ENCODE measurements around the gene TEF. TPM values are rescaled to one million over a fixed set of nuclear protein-coding genes. Genes with fewer than 3 reads are reported as not detected.
A peak's percentile ranks its signal among the peaks of the same experiment; 100 is the strongest.

The TEF gene
- total RNA-seq, 4 donors from 2014 or later, result 8.5 to 73.7 (median 15.1) TPM

DNA sequence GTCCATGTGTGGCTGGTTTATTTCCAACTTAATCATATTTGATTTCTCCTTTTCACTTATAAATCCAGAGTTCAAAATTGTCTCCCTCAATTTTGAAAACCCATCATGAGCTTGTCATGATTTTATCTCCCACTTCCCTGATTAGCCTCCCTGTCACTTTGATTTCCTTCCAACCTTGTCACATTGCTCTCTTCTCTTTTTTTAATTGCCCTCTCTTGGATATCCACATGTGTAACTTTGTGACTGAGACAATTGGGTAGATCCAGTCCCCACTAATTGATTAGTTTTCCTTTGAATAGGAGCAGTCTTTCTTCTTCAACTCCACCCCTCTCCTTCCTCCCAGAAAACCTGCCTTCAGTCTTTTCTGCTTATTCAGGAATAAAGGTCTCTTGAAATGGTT lies 2.4 kb downstream of the TEF start:
- Histone ChIP-seq H3K27me3 (no peaks in the 10 kb centered on the region), H3K4me3 (no peak overlapping the region), H3K36me3 (no peaks in the 10 kb centered on the region), H3K9me3 (no peaks in the 10 kb centered on the region), H3K27ac (peak overlapping the region; percentile 97 to 100), H3K4me1 (peaks cover 0 to 8% of the 10 kb centered on the region in 2 donors)
- intact Hi-C loops (cut with DNase I; ENCODE audit: low total_unique reads), result no loop called here
- no peak for DNase-seq
- TF ChIP-seq POLR2A (IDR thresholded peaks at IDR 0.05) (no peak), CTCF (IDR thresholded peaks at IDR 0.05) (no peak)

DNA sequence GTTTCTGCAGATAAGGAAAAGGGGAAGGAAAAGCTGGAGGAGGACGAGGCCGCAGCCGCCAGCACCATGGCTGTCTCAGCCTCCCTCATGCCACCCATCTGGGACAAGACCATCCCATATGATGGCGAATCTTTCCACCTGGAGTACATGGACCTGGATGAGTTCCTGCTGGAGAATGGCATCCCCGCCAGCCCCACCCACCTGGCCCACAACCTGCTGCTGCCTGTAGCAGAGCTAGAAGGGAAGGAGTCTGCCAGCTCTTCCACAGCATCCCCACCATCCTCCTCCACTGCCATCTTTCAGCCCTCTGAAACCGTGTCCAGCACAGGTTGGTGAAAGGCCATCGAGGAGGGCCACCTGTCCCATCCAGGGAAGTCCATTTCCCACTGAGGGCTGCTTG lies 5.6 kb downstream of the TEF start:
- H3K36me3 ChIP-seq, result no peaks in the 10 kb centered on the region
- no peak overlapping the region for H3K27ac ChIP-seq
- no peaks in the 10 kb centered on the region for H3K4me1 ChIP-seq
- no peak overlapping the region for H3K4me3 ChIP-seq
- intact Hi-C loops (cut with DNase I; ENCODE audit: low total_unique reads), result no loop called here
- H3K27me3 ChIP-seq, result no peaks in the 10 kb centered on the region
- no peak for DNase-seq
- TF ChIP-seq POLR2A (IDR thresholded peaks at IDR 0.05) (no peak), CTCF (IDR thresholded peaks at IDR 0.05) (no peak)
- no peaks in the 10 kb centered on the region for H3K9me3 ChIP-seq

DNA sequence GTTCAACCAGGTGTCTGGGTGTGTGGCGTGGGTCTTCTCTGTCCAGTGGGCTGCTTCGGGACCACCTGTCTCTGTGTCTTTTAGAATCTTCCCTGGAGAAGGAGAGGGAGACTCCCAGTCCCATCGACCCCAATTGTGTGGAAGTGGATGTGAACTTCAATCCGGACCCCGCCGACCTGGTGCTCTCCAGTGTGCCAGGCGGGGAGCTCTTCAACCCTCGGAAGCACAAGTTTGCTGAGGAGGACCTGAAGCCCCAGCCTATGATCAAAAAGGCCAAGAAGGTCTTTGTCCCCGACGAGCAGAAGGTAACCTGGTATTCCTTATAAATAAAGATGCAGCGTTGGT lies 12.2 kb downstream of the TEF start:
- H3K4me3 ChIP-seq, result no peak overlapping the region
- DNase-seq, result no peak
- intact Hi-C loops (cut with DNase I; ENCODE audit: low total_unique reads), result loop anchor here (5.0 kb wide), 1 partner anchor 133 kb away; no protein-coding TSS in a partner anchor
- peak overlapping the region; percentile 72 to 81 for H3K27ac ChIP-seq
- H3K9me3 ChIP-seq, result no peaks in the 10 kb centered on the region
- H3K4me1 ChIP-seq, result peaks cover 0 to 6% of the 10 kb centered on the region in 2 donors
- no peaks in the 10 kb centered on the region for H3K36me3 ChIP-seq
- H3K27me3 ChIP-seq, result no peaks in the 10 kb centered on the region
- no peak for TF ChIP-seq POLR2A (IDR thresholded peaks at IDR 0.05)
- no peak for TF ChIP-seq CTCF (IDR thresholded peaks at IDR 0.05)

- Histone ChIP-seq H3K27me3 (no peaks in the 10 kb centered on the region), H3K9me3 (no peaks in the 10 kb centered on the region), H3K4me1 (peaks cover 0 to 6% of the 10 kb centered on the region in 2 donors), H3K4me3 (no peak overlapping the region), H3K27ac (no peak overlapping the region), H3K36me3 (no peaks in the 10 kb centered on the region)
- DNase-seq, result no peak
- TF ChIP-seq POLR2A (IDR thresholded peaks at IDR 0.05) (no peak), CTCF (IDR thresholded peaks at IDR 0.05) (no peak)
- intact Hi-C loops (cut with DNase I; ENCODE audit: low total_unique reads), result no loop called here
These were observed 13.9 kb downstream of the TEF start for GRCh38 chr22:41395531-41396240.

- intact Hi-C loops (cut with DNase I; ENCODE audit: low total_unique reads), result no loop called here
- Histone ChIP-seq H3K9me3 (no peaks in the 10 kb centered on the region), H3K4me1 (peaks cover 5 to 8% of the 10 kb centered on the region in 2 donors), H3K27me3 (no peaks in the 10 kb centered on the region), H3K27ac (no peak overlapping the region), H3K4me3 (no peak overlapping the region), H3K36me3 (no peaks in the 10 kb centered on the region)
- DNase-seq, result no peak
- TF ChIP-seq POLR2A (IDR thresholded peaks at IDR 0.05) (no peak), CTCF (IDR thresholded peaks at IDR 0.05) (no peak)
These were observed 15.5 kb downstream of the TEF start for GRCh38 chr22:41397143-41397811.

All from uterus (tissue), 4 donors.